ENCODE results near the gene FBXO31. TPM values are rescaled to one million over a fixed set of nuclear protein-coding genes. Genes with fewer than 3 reads are reported as not detected.

Gene FBXO31
- total and polyA plus RNA-seq, 2 of the 8 experiments (the other 6 are each of a cell fraction or from before 2014, with no cell fraction given) = 8.3 to 21.6 TPM

- TF ChIP-seq JUN (IDR thresholded peaks at IDR 0.05; ENCODE audit: low read depth, low read length) (no peak), EZH2 (IDR thresholded peaks at IDR 0.05; ENCODE audit: low read depth, low read length, severe bottlenecking) (no peak), CHD7 (IDR thresholded peaks at IDR 0.05; ENCODE audit: insufficient replicate concordance, low read length) (no peak), RFX5 (IDR thresholded peaks at IDR 0.05; ENCODE audit: borderline replicate concordance, low read depth, low read length) (no peak), GTF2F1 (IDR thresholded peaks at IDR 0.05; ENCODE audit: borderline replicate concordance, low read depth, low read length) (no peak), PHF8 (conservative IDR thresholded peaks at IDR 0.05; ENCODE audit: low read depth, low read length) (no peak), KDM1A (IDR thresholded peaks at IDR 0.05; ENCODE audit: borderline replicate concordance, low read length) (no peak), NRF1 (IDR thresholded peaks at IDR 0.05; ENCODE audit: low read depth, low read length) (no peak)
Measured at GRCh38 chr16:87380881-87381280, 2.7 kb downstream of the FBXO31 start (continued).

All from H1 (cell line).